ENCODE data around the gene STX12.
"Not testable (repeated sequence)": the region's sequence is repeated elsewhere in the genome, so short reads cannot be mapped to it uniquely, and the experiment has no call there.

The STX12 gene

GRCh38 chr1:27823784-27824183, 50.8 kb downstream of the STX12 start:
- H3K36me3 Mint-ChIP-seq (ENCODE audit: insufficient read depth) = peaks cover 12% of the 10 kb centered on the region
- no peak overlapping the region for H3K4me3 Mint-ChIP-seq
- H3K4me1 Mint-ChIP-seq (ENCODE audit: low read depth in 2 of 2) = no peaks in the 10 kb centered on the region
- no peak for DNase-seq
- no peak for ATAC-seq (replicated peaks)
- no peaks in the 10 kb centered on the region for H3K9me3 Mint-ChIP-seq
- no peak overlapping the region for H3K27ac Mint-ChIP-seq
- no peaks in the 10 kb centered on the region for H3K27me3 Mint-ChIP-seq

- Mint-ChIP-seq H3K4me3 (no peak overlapping the region), H3K9me3 (no peaks in the 10 kb centered on the region), H3K27me3 (no peaks in the 10 kb centered on the region), H3K27ac (no peak overlapping the region), H3K36me3 (ENCODE audit: insufficient read depth) (peaks cover 5% of the 10 kb centered on the region), H3K4me1 (ENCODE audit: low read depth in 2 of 2) (no peaks in the 10 kb centered on the region)
- ATAC-seq (replicated peaks) (no peak), DNase-seq (no peak)
Measured at GRCh38 chr1:27824411-27824810, 51.4 kb downstream of the STX12 start.

GRCh38 chr1:27829339-27829960, 56.4 kb downstream of the STX12 start:
- ATAC-seq (replicated peaks); H3K9me3 Mint-ChIP-seq; H3K27me3 Mint-ChIP-seq; DNase-seq: not testable (repeated sequence)
- H3K27ac Mint-ChIP-seq = peak overlapping the region; percentile 20 to 98
- H3K4me3 Mint-ChIP-seq = peak overlapping the region; percentile 97
- peaks cover 25% of the 10 kb centered on the region for H3K36me3 Mint-ChIP-seq (ENCODE audit: insufficient read depth)
- H3K4me1 Mint-ChIP-seq (ENCODE audit: low read depth in 2 of 2) = peaks cover 15 to 16% of the 10 kb centered on the region in 2 donors

GRCh38 chr1:27830621-27831440, 57.8 kb downstream of the STX12 start, which contains the start of gene PPP1R8:
Gene PPP1R8 (plus strand): TSS chr1:27830782. CDS start chr1:27830836, 54 bp downstream.
- DNase-seq (peak; percentile 76 to 78 (median 77)), ATAC-seq (replicated peaks) (peak; percentile 98)
- H3K4me3 Mint-ChIP-seq = peak within 1 kb of the TSS; percentile 97
- H3K27ac Mint-ChIP-seq = peak within 1 kb of the TSS; percentile 97 to 98
- H3K4me1 Mint-ChIP-seq (ENCODE audit: low read depth in 2 of 2) = peaks cover 15 to 23% of the 10 kb centered on the region in 2 donors
- H3K9me3 Mint-ChIP-seq = no peaks in the 10 kb centered on the region
- peaks cover 25% of the 10 kb centered on the region for H3K36me3 Mint-ChIP-seq (ENCODE audit: insufficient read depth)
- no peaks in the 10 kb centered on the region for H3K27me3 Mint-ChIP-seq

- no peak for DNase-seq
- Mint-ChIP-seq H3K27me3 (no peaks in the 10 kb centered on the region), H3K4me3 (peak overlapping the region; percentile 97), H3K4me1 (ENCODE audit: low read depth in 2 of 2) (peaks cover 15 to 25% of the 10 kb centered on the region in 2 donors), H3K27ac (peak overlapping the region; percentile 97 to 98), H3K9me3 (no peaks in the 10 kb centered on the region), H3K36me3 (ENCODE audit: insufficient read depth) (peaks cover 28% of the 10 kb centered on the region)
- ATAC-seq (replicated peaks) = no peak
Measured at GRCh38 chr1:27831568-27832410, 58.8 kb downstream of the STX12 start.

GRCh38 chr1:27832762-27833161, 59.7 kb downstream of the STX12 start:
- Mint-ChIP-seq H3K27me3 (no peaks in the 10 kb centered on the region), H3K27ac (no peak overlapping the region), H3K4me3 (peak overlapping the region in 1 of 2 donors; percentile 19), H3K9me3 (no peaks in the 10 kb centered on the region), H3K36me3 (ENCODE audit: insufficient read depth) (peaks cover 34% of the 10 kb centered on the region), H3K4me1 (ENCODE audit: low read depth in 2 of 2) (peaks cover 15 to 25% of the 10 kb centered on the region in 2 donors)
- ATAC-seq (replicated peaks) (no peak), DNase-seq (no peak)

- Mint-ChIP-seq H3K4me3 (no peak overlapping the region), H3K27me3 (no peaks in the 10 kb centered on the region), H3K9me3 (no peaks in the 10 kb centered on the region), H3K36me3 (ENCODE audit: insufficient read depth) (peaks cover 38% of the 10 kb centered on the region), H3K27ac (no peak overlapping the region), H3K4me1 (ENCODE audit: low read depth in 2 of 2) (peaks cover 15 to 25% of the 10 kb centered on the region in 2 donors)
- DNase-seq (no peak), ATAC-seq (replicated peaks) (no peak)
Measured at GRCh38 chr1:27833470-27833869, 60.5 kb downstream of the STX12 start.

- H3K9me3 Mint-ChIP-seq = no peaks in the 10 kb centered on the region
- H3K27me3 Mint-ChIP-seq = no peaks in the 10 kb centered on the region
- ATAC-seq (replicated peaks) (no peak), DNase-seq (no peak)
- no peak overlapping the region for H3K4me3 Mint-ChIP-seq
- H3K4me1 Mint-ChIP-seq (ENCODE audit: low read depth in 2 of 2) = peaks cover 16 to 25% of the 10 kb centered on the region in 2 donors
- peaks cover 47% of the 10 kb centered on the region for H3K36me3 Mint-ChIP-seq (ENCODE audit: insufficient read depth)
- no peak overlapping the region for H3K27ac Mint-ChIP-seq
Measured at GRCh38 chr1:27835046-27835445, 62.0 kb downstream of the STX12 start.

GRCh38 chr1:27835501-27835900, 62.5 kb downstream of the STX12 start:
- Mint-ChIP-seq H3K27me3 (no peaks in the 10 kb centered on the region), H3K4me3 (no peak overlapping the region), H3K36me3 (ENCODE audit: insufficient read depth) (peaks cover 49% of the 10 kb centered on the region), H3K4me1 (ENCODE audit: low read depth in 2 of 2) (peaks cover 16 to 25% of the 10 kb centered on the region in 2 donors), H3K9me3 (no peaks in the 10 kb centered on the region), H3K27ac (peak overlapping the region in 1 of 2 donors; percentile 33)
- DNase-seq (no peak), ATAC-seq (replicated peaks) (no peak)

GRCh38 chr1:27849951-27850350, 76.9 kb downstream of the STX12 start:
- DNase-seq = no peak
- no peaks in the 10 kb centered on the region for H3K4me1 Mint-ChIP-seq (ENCODE audit: low read depth in 2 of 2)
- no peak overlapping the region for H3K4me3 Mint-ChIP-seq
- ATAC-seq (replicated peaks) = no peak
- no peaks in the 10 kb centered on the region for H3K9me3 Mint-ChIP-seq
- H3K36me3 Mint-ChIP-seq (ENCODE audit: insufficient read depth) = peaks cover 56% of the 10 kb centered on the region
- H3K27me3 Mint-ChIP-seq = no peaks in the 10 kb centered on the region
- peak overlapping the region; percentile 16 to 33 for H3K27ac Mint-ChIP-seq

GRCh38 chr1:27855085-27855484, 82.1 kb downstream of the STX12 start:
- H3K27ac Mint-ChIP-seq = no peak overlapping the region

GRCh38 chr1:27856561-27857343, 83.7 kb downstream of the STX12 start:
- H3K27ac Mint-ChIP-seq = peak overlapping the region in 1 of 2 donors; percentile 7

More at GRCh38 chr1:27855085-27855484, 82.1 kb downstream of the STX12 start:
- Mint-ChIP-seq H3K9me3 (no peaks in the 10 kb centered on the region), H3K4me1 (ENCODE audit: low read depth in 2 of 2) (peaks cover 9 to 13% of the 10 kb centered on the region in 2 donors), H3K27me3 (no peaks in the 10 kb centered on the region), H3K36me3 (ENCODE audit: insufficient read depth) (peaks cover 10% of the 10 kb centered on the region), H3K4me3 (no peak overlapping the region)
- no peak for DNase-seq
- no peak for ATAC-seq (replicated peaks)

More at GRCh38 chr1:27856561-27857343, 83.7 kb downstream of the STX12 start:
- DNase-seq (no peak), ATAC-seq (replicated peaks) (no peak)
- no peaks in the 10 kb centered on the region for H3K27me3 Mint-ChIP-seq
- no peaks in the 10 kb centered on the region for H3K9me3 Mint-ChIP-seq
- H3K4me3 Mint-ChIP-seq = no peak overlapping the region
- peaks cover 9 to 13% of the 10 kb centered on the region in 2 donors for H3K4me1 Mint-ChIP-seq (ENCODE audit: low read depth in 2 of 2)
- H3K36me3 Mint-ChIP-seq (ENCODE audit: insufficient read depth) = peaks cover 5% of the 10 kb centered on the region
